Keratinocyte (primary cell): ENCODE results near the gene GLS.

Source experiments
- EZH2 ChIP-seq: IDR thresholded peaks from one replicate; pipeline ENCODE4 v1.6.1; 2012; ENCODE audit warnings: inconsistent platforms, mild to moderate bottlenecking, low read length, moderate library complexity
- TF ChIP-seq, protein P1 (sequence below), 3 experiments: IDR thresholded peaks in 1 of 3; conservative IDR thresholded peaks in 1 of 3; optimal IDR thresholded peaks in 1 of 3; 2 replicates in 2 of 3; 3 replicates in 1 of 3; pipeline versions ENCODE3 to v1.5.1; 2011; ENCODE audit warnings: low read length in 3 of 3, mild to moderate bottlenecking in 3 of 3, moderate library complexity in 2 of 3, control low read depth in 1 of 3, inconsistent platforms in 1 of 3; ENCODE audit not compliant: insufficient read depth in 2 of 3; ENCODE audit errors: extremely low read depth in 1 of 3

DNA sequence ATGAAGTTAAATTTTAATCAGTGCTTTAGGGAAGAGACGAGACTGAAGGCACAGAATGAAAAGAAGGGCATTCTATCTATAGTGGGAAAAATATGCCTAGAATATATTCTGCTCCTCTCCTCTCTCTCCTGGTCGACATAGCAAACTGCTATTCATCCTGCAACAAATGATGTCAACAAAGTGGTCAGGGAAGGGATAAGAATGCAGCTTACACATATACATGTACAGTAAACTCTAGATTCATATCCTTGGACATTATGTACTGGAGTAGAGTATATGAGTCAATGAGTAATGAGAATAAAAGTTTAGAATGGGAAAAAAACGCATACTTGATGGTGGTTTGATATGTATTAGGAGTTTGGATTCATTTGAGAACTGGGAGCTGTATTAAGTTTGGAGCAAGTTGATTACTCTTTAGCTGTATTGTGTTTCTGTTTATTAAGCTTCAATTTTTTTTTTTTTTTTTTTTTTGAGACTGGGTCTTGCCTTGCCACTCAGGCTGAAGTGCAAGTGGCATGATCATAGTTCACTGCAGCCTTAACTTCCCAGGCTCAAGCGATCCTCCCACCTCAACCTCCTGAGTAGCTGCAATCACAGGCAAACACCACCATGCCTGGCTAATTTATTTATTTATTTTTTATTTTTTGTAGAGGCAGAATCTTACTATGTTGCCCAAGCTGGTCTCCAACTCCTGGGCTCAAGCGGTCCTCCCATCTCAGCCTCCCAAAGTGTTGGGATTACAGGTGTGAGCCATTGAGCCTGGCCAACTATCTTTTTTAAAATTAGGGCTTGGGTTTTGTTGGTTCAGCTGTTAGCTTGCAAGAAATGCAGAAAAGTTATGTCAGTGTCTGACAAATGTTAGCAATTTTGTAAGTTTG, 79.5 kb downstream of the GLS start:
- TF ChIP-seq, protein P1, sequence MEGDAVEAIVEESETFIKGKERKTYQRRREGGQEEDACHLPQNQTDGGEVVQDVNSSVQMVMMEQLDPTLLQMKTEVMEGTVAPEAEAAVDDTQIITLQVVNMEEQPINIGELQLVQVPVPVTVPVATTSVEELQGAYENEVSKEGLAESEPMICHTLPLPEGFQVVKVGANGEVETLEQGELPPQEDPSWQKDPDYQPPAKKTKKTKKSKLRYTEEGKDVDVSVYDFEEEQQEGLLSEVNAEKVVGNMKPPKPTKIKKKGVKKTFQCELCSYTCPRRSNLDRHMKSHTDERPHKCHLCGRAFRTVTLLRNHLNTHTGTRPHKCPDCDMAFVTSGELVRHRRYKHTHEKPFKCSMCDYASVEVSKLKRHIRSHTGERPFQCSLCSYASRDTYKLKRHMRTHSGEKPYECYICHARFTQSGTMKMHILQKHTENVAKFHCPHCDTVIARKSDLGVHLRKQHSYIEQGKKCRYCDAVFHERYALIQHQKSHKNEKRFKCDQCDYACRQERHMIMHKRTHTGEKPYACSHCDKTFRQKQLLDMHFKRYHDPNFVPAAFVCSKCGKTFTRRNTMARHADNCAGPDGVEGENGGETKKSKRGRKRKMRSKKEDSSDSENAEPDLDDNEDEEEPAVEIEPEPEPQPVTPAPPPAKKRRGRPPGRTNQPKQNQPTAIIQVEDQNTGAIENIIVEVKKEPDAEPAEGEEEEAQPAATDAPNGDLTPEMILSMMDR (optimal IDR thresholded peaks at IDR 0.05 in 1 of 3, IDR thresholded peaks at IDR 0.05 in 1 of 3, conservative IDR thresholded peaks at IDR 0.05 in 1 of 3; ENCODE audit: extremely low read depth in 1 of 3, insufficient read depth in 2 of 3, low read length in 3 of 3): no peak
- TF ChIP-seq EZH2: no peak
